C4-2B (cell line): ENCODE results near the gene BRINP1.

Experiments
- CTCF ChIP-seq: fragments of 450-650 bp; conservative IDR thresholded peaks from 2 replicates; pipeline ENCODE4 v1.5.1; 2017; ENCODE audit warnings: mild to moderate bottlenecking
- ZFX ChIP-seq: fragments of 450-650 bp; IDR thresholded peaks from 2 replicates; pipeline ENCODE4 v1.6.1; 2017

- no peak for TF ChIP-seq CTCF
- no peak for TF ChIP-seq ZFX
Measured at GRCh38 chr9:119224431-119224830, 144.8 kb downstream of the BRINP1 start.
